Ovary (tissue), 3 donors: Measurements from ENCODE around the gene MGAT5.

ENCODE experiments used
- CTCF ChIP-seq, 3 donors: fragments of 450-650 bp in 2 of 3; fragments of 200-600 bp in 1 of 3; IDR thresholded peaks; one replicate each; pipeline versions ENCODE4 v1.5.1 to v1.8.0; 2016 to 2022; ENCODE audit warnings: antibody characterized with exemption in 3 of 3, mild to moderate bottlenecking in 1 of 3
- EP300 ChIP-seq: sonication (generic); formaldehyde crosslinking; IDR thresholded peaks from one replicate; pipeline ENCODE4 v1.6.1; 2017; ENCODE audit warnings: antibody characterized with exemption
- POLR2A ChIP-seq: fragments of 450-650 bp; IDR thresholded peaks from one replicate; pipeline ENCODE4 v1.6.1; 2017; ENCODE audit warnings: antibody characterized with exemption, mild to moderate bottlenecking, moderate library complexity
- donor health status: DM: no; HTN: no; CAD: no.

GRCh38 chr2:134431838-134432434, 178.1 kb downstream of the MGAT5 start:
- no peak for TF ChIP-seq CTCF (IDR thresholded peaks at IDR 0.05)
- TF ChIP-seq EP300, result no peak
- no peak for TF ChIP-seq POLR2A
